Measurements from ENCODE around the gene BCL2L2. TPM values are rescaled to one million over a fixed set of nuclear protein-coding genes. Genes with fewer than 3 reads are reported as not detected.
A peak's percentile ranks its signal among the peaks of the same experiment; 100 is the strongest.

BCL2L2 gene
- total and polyA plus RNA-seq, 9 of the 15 experiments (the other 6 are each of a cell fraction or from before 2014, with no cell fraction given), result 2.6 to 32.5 (median 14.7) TPM

- no peak for TF ChIP-seq ZNF79 (CRISPR knock-in tag; IDR thresholded peaks at IDR 0.05; ENCODE audit: low read depth)
- TF ChIP-seq ZZZ3 (IDR thresholded peaks at IDR 0.05), result no peak
- no peak for TF ChIP-seq ZNF140 (CRISPR knock-in tag; IDR thresholded peaks at IDR 0.05)
- peak; percentile 86; the same call in 1 of the 2 replicates for TF ChIP-seq SP1 (CRISPR knock-in tag; IDR thresholded peaks at IDR 0.05)
- no peak for TF ChIP-seq SIX5 (IDR thresholded peaks at IDR 0.05; ENCODE audit: borderline replicate concordance in 1 of 2, insufficient read depth in 1 of 2, low read depth in 1 of 2, low read length in 2 of 2)
- peak; percentile 99 for TF ChIP-seq TFE3 (CRISPR knock-in tag; IDR thresholded peaks at IDR 0.05)
- peak; percentile 5; the same call in 1 of the 2 replicates for TF ChIP-seq PHF21A (IDR thresholded peaks at IDR 0.05; ENCODE audit: borderline replicate concordance, low read depth)
- TF ChIP-seq, protein P1, sequence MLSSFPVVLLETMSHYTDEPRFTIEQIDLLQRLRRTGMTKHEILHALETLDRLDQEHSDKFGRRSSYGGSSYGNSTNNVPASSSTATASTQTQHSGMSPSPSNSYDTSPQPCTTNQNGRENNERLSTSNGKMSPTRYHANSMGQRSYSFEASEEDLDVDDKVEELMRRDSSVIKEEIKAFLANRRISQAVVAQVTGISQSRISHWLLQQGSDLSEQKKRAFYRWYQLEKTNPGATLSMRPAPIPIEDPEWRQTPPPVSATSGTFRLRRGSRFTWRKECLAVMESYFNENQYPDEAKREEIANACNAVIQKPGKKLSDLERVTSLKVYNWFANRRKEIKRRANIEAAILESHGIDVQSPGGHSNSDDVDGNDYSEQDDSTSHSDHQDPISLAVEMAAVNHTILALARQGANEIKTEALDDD (IDR thresholded peaks at IDR 0.05), result no peak
- TF ChIP-seq, protein P2, sequence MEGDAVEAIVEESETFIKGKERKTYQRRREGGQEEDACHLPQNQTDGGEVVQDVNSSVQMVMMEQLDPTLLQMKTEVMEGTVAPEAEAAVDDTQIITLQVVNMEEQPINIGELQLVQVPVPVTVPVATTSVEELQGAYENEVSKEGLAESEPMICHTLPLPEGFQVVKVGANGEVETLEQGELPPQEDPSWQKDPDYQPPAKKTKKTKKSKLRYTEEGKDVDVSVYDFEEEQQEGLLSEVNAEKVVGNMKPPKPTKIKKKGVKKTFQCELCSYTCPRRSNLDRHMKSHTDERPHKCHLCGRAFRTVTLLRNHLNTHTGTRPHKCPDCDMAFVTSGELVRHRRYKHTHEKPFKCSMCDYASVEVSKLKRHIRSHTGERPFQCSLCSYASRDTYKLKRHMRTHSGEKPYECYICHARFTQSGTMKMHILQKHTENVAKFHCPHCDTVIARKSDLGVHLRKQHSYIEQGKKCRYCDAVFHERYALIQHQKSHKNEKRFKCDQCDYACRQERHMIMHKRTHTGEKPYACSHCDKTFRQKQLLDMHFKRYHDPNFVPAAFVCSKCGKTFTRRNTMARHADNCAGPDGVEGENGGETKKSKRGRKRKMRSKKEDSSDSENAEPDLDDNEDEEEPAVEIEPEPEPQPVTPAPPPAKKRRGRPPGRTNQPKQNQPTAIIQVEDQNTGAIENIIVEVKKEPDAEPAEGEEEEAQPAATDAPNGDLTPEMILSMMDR (IDR thresholded peaks at IDR 0.05 in 2 of 3, conservative IDR thresholded peaks at IDR 0.05 in 1 of 3; ENCODE audit: insufficient read depth in 2 of 3, low read depth in 1 of 3, low read length in 3 of 3), result no peak; a peak in 1 of 6 replicates
- TF ChIP-seq RUNX1 (IDR thresholded peaks at IDR 0.05; ENCODE audit: low read depth), result no peak; the same call in 1 of the 2 replicates
- TF ChIP-seq HNRNPLL (IDR thresholded peaks at IDR 0.05; ENCODE audit: low read depth, low read length, poor library complexity, severe bottlenecking), result peak; percentile 82
- peak; percentile 21; the same call in 1 of the 2 replicates for TF ChIP-seq NFATC3 (IDR thresholded peaks at IDR 0.05)
- TF ChIP-seq FOXM1 (IDR thresholded peaks at IDR 0.05; ENCODE audit: low read depth), result peak; percentile 55
- no peak for TF ChIP-seq FOXM1 (CRISPR knock-in tag; IDR thresholded peaks at IDR 0.05; ENCODE audit: low read depth)
- TF ChIP-seq SRSF7 (optimal IDR thresholded peaks at IDR 0.05; ENCODE audit: low read depth, low read length), result no peak
- no peak for TF ChIP-seq PPARD (CRISPR knock-in tag; IDR thresholded peaks at IDR 0.05)
Measured at GRCh38 chr14:23320584-23321571, 14.2 kb downstream of the BCL2L2 start, which contains the start of gene PABPN1 (continued).

Data from K562 (cell line).